Measurements from ENCODE around the gene NDUFV1. TPM values are rescaled to one million over a fixed set of nuclear protein-coding genes. Genes with fewer than 3 reads are reported as not detected.

The NDUFV1 gene
- total RNA-seq, 1 experiment from 2014 or later = 216 TPM

GRCh38 chr11:67612751-67613150, 6.0 kb downstream of the NDUFV1 start:
- BruUV-seq (replicated peaks) = no TSS peak
- H3K4me1 Mint-ChIP-seq (ENCODE audit: low read depth, unreplicated experiment) = peaks cover 16% of the 10 kb centered on the region
- no peak overlapping the region for H3K27ac Mint-ChIP-seq (ENCODE audit: unreplicated experiment)
- H3K9me3 Mint-ChIP-seq (ENCODE audit: low read depth, unreplicated experiment) = no peaks in the 10 kb centered on the region
- intact Hi-C loops (cut with micrococcal nuclease; ENCODE audit: unreplicated experiment) = no loop called here
- DNase-seq = no peak
- no peak overlapping the region for H3K4me3 Mint-ChIP-seq (ENCODE audit: low read depth, unreplicated experiment)
- peaks cover 38% of the 10 kb centered on the region for H3K36me3 Mint-ChIP-seq (ENCODE audit: insufficient read depth, unreplicated experiment)
- H3K27me3 Mint-ChIP-seq (ENCODE audit: unreplicated experiment) = no peaks in the 10 kb centered on the region
- TF ChIP-seq CTCF (IDR thresholded peaks at IDR 0.05; ENCODE audit: unreplicated experiment) = no peak
- CTCF ChIA-PET = interaction anchor here (0.8 kb wide), 1 partner anchor 16 kb away, joined by 3 read pairs; the partner anchor contains the start of gene NUDT8

- CTCF ChIA-PET = interaction anchor here (1.5 to 1.8 kb wide), 2 partner anchors 15 to 17 kb away, joined by 6 to 17 read pairs; partner anchors contain the start of gene NUDT8
Measured at GRCh38 chr11:67613313-67613959, 6.7 kb downstream of the NDUFV1 start.

GRCh38 chr11:67613960-67614715, 7.4 kb downstream of the NDUFV1 start:
- intact Hi-C loops (cut with micrococcal nuclease; ENCODE audit: unreplicated experiment) = no loop called here
- CTCF ChIA-PET = interaction anchor here (0.8 to 1.8 kb wide), 3 partner anchors 14 to 41 kb away, joined by 4 to 17 read pairs (median 6); partner anchors contain the start of gene NUDT8
- peak; percentile 73 for DNase-seq
- Mint-ChIP-seq H3K27me3 (ENCODE audit: unreplicated experiment) (no peaks in the 10 kb centered on the region), H3K27ac (ENCODE audit: unreplicated experiment) (peak overlapping the region; percentile 76), H3K4me1 (ENCODE audit: low read depth, unreplicated experiment) (peaks cover 16% of the 10 kb centered on the region), H3K36me3 (ENCODE audit: insufficient read depth, unreplicated experiment) (peaks cover 28% of the 10 kb centered on the region), H3K4me3 (ENCODE audit: low read depth, unreplicated experiment) (peak overlapping the region; percentile 50), H3K9me3 (ENCODE audit: low read depth, unreplicated experiment) (no peaks in the 10 kb centered on the region)
- peak; percentile 70 for TF ChIP-seq CTCF (IDR thresholded peaks at IDR 0.05; ENCODE audit: unreplicated experiment)
- BruUV-seq (replicated peaks) = no TSS peak

More at GRCh38 chr11:67613313-67613959, 6.7 kb downstream of the NDUFV1 start:
- Mint-ChIP-seq H3K4me1 (ENCODE audit: low read depth, unreplicated experiment) (peaks cover 16% of the 10 kb centered on the region), H3K36me3 (ENCODE audit: insufficient read depth, unreplicated experiment) (peaks cover 35% of the 10 kb centered on the region), H3K27me3 (ENCODE audit: unreplicated experiment) (no peaks in the 10 kb centered on the region), H3K9me3 (ENCODE audit: low read depth, unreplicated experiment) (no peaks in the 10 kb centered on the region), H3K27ac (ENCODE audit: unreplicated experiment) (no peak overlapping the region), H3K4me3 (ENCODE audit: low read depth, unreplicated experiment) (no peak overlapping the region)
- DNase-seq = no peak
- BruUV-seq (replicated peaks) = no TSS peak
- intact Hi-C loops (cut with micrococcal nuclease; ENCODE audit: unreplicated experiment) = no loop called here
- no peak for TF ChIP-seq CTCF (IDR thresholded peaks at IDR 0.05; ENCODE audit: unreplicated experiment)

- Mint-ChIP-seq H3K36me3 (ENCODE audit: insufficient read depth, unreplicated experiment) (peaks cover 24% of the 10 kb centered on the region), H3K4me1 (ENCODE audit: low read depth, unreplicated experiment) (peaks cover 16% of the 10 kb centered on the region), H3K9me3 (ENCODE audit: low read depth, unreplicated experiment) (no peaks in the 10 kb centered on the region), H3K4me3 (ENCODE audit: low read depth, unreplicated experiment) (peak overlapping the region; percentile 50), H3K27me3 (ENCODE audit: unreplicated experiment) (no peaks in the 10 kb centered on the region), H3K27ac (ENCODE audit: unreplicated experiment) (peak overlapping the region; percentile 76)
- TF ChIP-seq CTCF (IDR thresholded peaks at IDR 0.05; ENCODE audit: unreplicated experiment) = no peak
- no TSS peak for BruUV-seq (replicated peaks)
- CTCF ChIA-PET = interaction anchor here (0.8 to 1.8 kb wide), 4 partner anchors 13 to 42 kb away, joined by 4 to 17 read pairs (median 5); partner anchors contain the start of genes GSTP1 and NUDT8
- peak; percentile 72 for DNase-seq
- intact Hi-C loops (cut with micrococcal nuclease; ENCODE audit: unreplicated experiment) = no loop called here
Measured at GRCh38 chr11:67614730-67615714, 8.3 kb downstream of the NDUFV1 start.

Data from Calu3 (cell line).